ENCODE data around the gene KIF13A. TPM values are rescaled to one million over a fixed set of nuclear protein-coding genes. Genes with fewer than 3 reads are reported as not detected.

KIF13A gene
- total and polyA plus RNA-seq, 9 of the 15 experiments (the other 6 are each of a cell fraction or from before 2014, with no cell fraction given): 3.6 to 44.3 (median 29.7) TPM

DNA sequence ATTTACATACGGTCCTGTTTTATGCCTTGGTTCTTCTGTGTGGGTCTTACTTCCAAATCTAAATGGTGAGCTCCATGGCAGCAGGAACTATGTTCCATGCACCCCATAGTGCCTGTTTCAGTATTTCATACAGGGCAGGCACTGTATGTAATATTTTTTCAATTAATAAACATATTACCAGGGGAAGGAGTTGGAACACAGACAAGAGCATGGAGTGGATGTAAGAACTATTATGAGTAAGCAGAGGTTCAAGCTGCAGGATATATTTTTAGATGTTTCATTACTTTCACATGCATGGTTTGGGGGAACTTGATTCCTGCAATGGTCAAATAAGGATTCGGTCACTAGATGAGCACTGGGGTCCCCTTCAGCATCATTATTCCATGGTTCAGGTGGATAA lies 108.3 kb downstream of the KIF13A start:
- no peak for DNase-seq (ENCODE audit: extremely low read depth in 1 of 4, low spot score in 3 of 4)
- Histone ChIP-seq H3K27me3 (ENCODE audit: control insufficient read depth in 2 of 2, insufficient read depth in 2 of 2, low read length in 2 of 2) (no peaks in the 10 kb centered on the region), H3K4me1 (replicated peaks in 1 of 2; ENCODE audit: control insufficient read depth in 2 of 2, insufficient read depth in 2 of 2, low read length in 2 of 2) (peaks cover 24% of the 10 kb centered on the region in 2 experiments), H3K9ac (ENCODE audit: insufficient read depth in 1 of 2, low read depth in 2 of 2, low read length in 2 of 2) (no peak overlapping the region), H3K36me3 (ENCODE audit: control insufficient read depth, insufficient read depth, low read length) (peaks cover 2% of the 10 kb centered on the region; the same call in 1 of the 3 replicates), H3K27ac (ENCODE audit: extremely low read depth, low read depth, low read length) (no peak overlapping the region), H3K9me1 (ENCODE audit: control insufficient read depth, insufficient read depth, low read length) (no peaks in the 10 kb centered on the region), H2AFZ (ENCODE audit: low read depth, low read length) (no peak overlapping the region), H3K9me3 (replicated peaks; ENCODE audit: control insufficient read depth, insufficient read depth, low read depth, low read length) (no peaks in the 10 kb centered on the region), H4K20me1 (replicated peaks; ENCODE audit: control insufficient read depth, insufficient read depth, low read length) (no peaks in the 10 kb centered on the region), H3K79me2 (ENCODE audit: control insufficient read depth, insufficient read depth, low read length) (peaks cover 19% of the 10 kb centered on the region; the same call in 2 of the 3 replicates), H3K4me3 (no peak overlapping the region), H3K4me2 (ENCODE audit: insufficient read depth, low read length) (no peak overlapping the region)
- intact Hi-C loops (cut with micrococcal nuclease) (no loop called here), in situ Hi-C loops (cut with MboI) (no loop called here)
- POLR2A ChIA-PET: interaction anchor here (0.6 to 1.2 kb wide), 3 partner anchors 12 to 1496 kb away, joined by 3 to 4 read pairs (median 3); no protein-coding TSS in a partner anchor
- no peak for ATAC-seq
- TF ChIP-seq EHMT2 (IDR thresholded peaks at IDR 0.05) (no peak), HDAC2 (IDR thresholded peaks at IDR 0.05) (no peak), BRCA1 (IDR thresholded peaks at IDR 0.05) (no peak), BRCA1 (CRISPR knock-in tag; IDR thresholded peaks at IDR 0.05) (no peak), ZNF507 (tag; conservative IDR thresholded peaks at IDR 0.05) (no peak), NFXL1 (CRISPR knock-in tag; IDR thresholded peaks at IDR 0.05) (no peak), NFE2 (IDR thresholded peaks at IDR 0.05; ENCODE audit: low read depth) (no peak), POLR2H (tag; IDR thresholded peaks at IDR 0.05; ENCODE audit: low read depth) (no peak)
- TF ChIP-seq, protein P1, sequence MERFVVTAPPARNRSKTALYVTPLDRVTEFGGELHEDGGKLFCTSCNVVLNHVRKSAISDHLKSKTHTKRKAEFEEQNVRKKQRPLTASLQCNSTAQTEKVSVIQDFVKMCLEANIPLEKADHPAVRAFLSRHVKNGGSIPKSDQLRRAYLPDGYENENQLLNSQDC (CRISPR knock-in tag; IDR thresholded peaks at IDR 0.05): no peak
- TF ChIP-seq, protein P2, sequence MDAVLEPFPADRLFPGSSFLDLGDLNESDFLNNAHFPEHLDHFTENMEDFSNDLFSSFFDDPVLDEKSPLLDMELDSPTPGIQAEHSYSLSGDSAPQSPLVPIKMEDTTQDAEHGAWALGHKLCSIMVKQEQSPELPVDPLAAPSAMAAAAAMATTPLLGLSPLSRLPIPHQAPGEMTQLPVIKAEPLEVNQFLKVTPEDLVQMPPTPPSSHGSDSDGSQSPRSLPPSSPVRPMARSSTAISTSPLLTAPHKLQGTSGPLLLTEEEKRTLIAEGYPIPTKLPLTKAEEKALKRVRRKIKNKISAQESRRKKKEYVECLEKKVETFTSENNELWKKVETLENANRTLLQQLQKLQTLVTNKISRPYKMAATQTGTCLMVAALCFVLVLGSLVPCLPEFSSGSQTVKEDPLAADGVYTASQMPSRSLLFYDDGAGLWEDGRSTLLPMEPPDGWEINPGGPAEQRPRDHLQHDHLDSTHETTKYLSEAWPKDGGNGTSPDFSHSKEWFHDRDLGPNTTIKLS (IDR thresholded peaks at IDR 0.05; ENCODE audit: borderline replicate concordance, low read depth): no peak
- no TSS peak for BruUV-seq (replicated peaks)
- FAIRE-seq: no peak
- CTCF ChIA-PET (ENCODE audit: low intra/inter-chr PET ratio): no interaction called here
- 74% methylated on average over 2 of the region's 2 CpGs for WGBS (ENCODE audit: insufficient coverage, low coverage, missing lambda C conversion rate)
